Neuronal stem cell (in vitro differentiated cells): ENCODE results near the gene ACAD10.

ENCODE experiments used
- DNase-seq: peaks from one replicate; pipeline ENCODE4 v3.0.0-alpha.2; 2013; ENCODE audit warnings: low spot score
- H2AFZ ChIP-seq: one replicate; pipeline ENCODE4 v1.6.1; 2013; ENCODE audit warnings: mild to moderate bottlenecking, low read length, inconsistent platforms
- H2AK5ac ChIP-seq: 2 replicates; pipeline ENCODE4 v1.6.1; 2013; ENCODE audit warnings: low read depth, mild to moderate bottlenecking, inconsistent platforms, low read length, moderate library complexity, mixed read lengths
- H2BK120ac ChIP-seq: 2 replicates; pipeline ENCODE4 v1.6.1; 2013; ENCODE audit warnings: low read depth, mild to moderate bottlenecking, inconsistent platforms, low read length, moderate library complexity, mixed read lengths
- H2BK12ac ChIP-seq: one replicate; pipeline ENCODE4 v1.6.1; 2013; ENCODE audit warnings: low read length, inconsistent platforms
- H2BK15ac ChIP-seq: 2 replicates; pipeline ENCODE4 v1.6.1; 2013; ENCODE audit warnings: mild to moderate bottlenecking, low read length, inconsistent platforms, mixed read lengths
- H2BK5ac ChIP-seq: one replicate; pipeline ENCODE4 v1.6.1; 2013; ENCODE audit warnings: inconsistent platforms, mild to moderate bottlenecking, low read length, moderate library complexity
- H3K14ac ChIP-seq: one replicate; pipeline ENCODE4 v1.6.1; 2013; ENCODE audit warnings: low read length, inconsistent platforms
- H3K18ac ChIP-seq: 2 replicates; pipeline ENCODE4 v1.6.1; 2013; ENCODE audit warnings: low read length, inconsistent platforms
- H3K23ac ChIP-seq: 2 replicates; pipeline ENCODE4 v1.6.1; 2013; ENCODE audit warnings: low read depth, mild to moderate bottlenecking, mixed read lengths, low read length, inconsistent platforms; ENCODE audit not compliant: poor library complexity
- H3K27ac ChIP-seq: replicated peaks from 3 replicates; pipeline ENCODE4 v1.5.1; 2013; ENCODE audit warnings: low read length, inconsistent platforms
- H3K27me3 ChIP-seq, 3 experiments: 2 replicates each; pipeline ENCODE4 v1.6.1; 2013; ENCODE audit warnings: low read length in 3 of 3, mild to moderate bottlenecking in 2 of 3, inconsistent platforms in 1 of 3, low read depth in 1 of 3, mixed read lengths in 1 of 3, moderate library complexity in 1 of 3; ENCODE audit not compliant: control insufficient read depth in 3 of 3, insufficient read depth in 3 of 3
- H3K36me3 ChIP-seq, 2 donors: replicated peaks in 1 of 2; 2 replicates each; pipeline ENCODE4 v1.6.1; 2013; ENCODE audit warnings: low read length in 2 of 2; ENCODE audit not compliant: control insufficient read depth in 2 of 2, insufficient read depth in 2 of 2
- H3K4ac ChIP-seq: 2 replicates; pipeline ENCODE4 v1.6.1; 2013; ENCODE audit warnings: inconsistent platforms, mild to moderate bottlenecking, low read length, moderate library complexity
- H3K4me1 ChIP-seq, 2 donors: 1 replicate in 1 of 2; 2 replicates in 1 of 2; pipeline ENCODE4 v1.6.1; 2013; ENCODE audit warnings: low read length in 2 of 2, low read depth in 1 of 2; ENCODE audit not compliant: control insufficient read depth in 2 of 2, insufficient read depth in 1 of 2
- H3K4me2 ChIP-seq: one replicate; pipeline ENCODE4 v1.6.1; 2013; ENCODE audit warnings: mild to moderate bottlenecking, low read length, inconsistent platforms; ENCODE audit not compliant: insufficient read depth, poor library complexity, severe bottlenecking
- H3K4me3 ChIP-seq, 2 donors: 2 replicates each; pipeline ENCODE4 v1.5.1; 2013; ENCODE audit warnings: low read length in 2 of 2, mild to moderate bottlenecking in 2 of 2, inconsistent platforms in 1 of 2, moderate library complexity in 1 of 2
- H3K79me1 ChIP-seq: one replicate; pipeline ENCODE4 v1.6.1; 2013; ENCODE audit warnings: low read depth, mild to moderate bottlenecking, inconsistent platforms, low read length, moderate library complexity
- H3K9ac ChIP-seq: one replicate; pipeline ENCODE4 v1.6.1; 2013; ENCODE audit warnings: mild to moderate bottlenecking, low read depth, low read length, inconsistent platforms; ENCODE audit not compliant: poor library complexity
- H3K9me3 ChIP-seq, 2 donors: replicated peaks in 1 of 2; 2 replicates each; pipeline versions ENCODE3 to v1.6.1; 2013; ENCODE audit warnings: low read length in 2 of 2, mild to moderate bottlenecking in 2 of 2, inconsistent platforms in 1 of 2, low read depth in 1 of 2, mixed read lengths in 1 of 2, moderate library complexity in 1 of 2; ENCODE audit not compliant: control insufficient read depth in 2 of 2, insufficient read depth in 1 of 2
- H4K8ac ChIP-seq: one replicate; pipeline ENCODE4 v1.6.1; 2013; ENCODE audit warnings: low read depth, mild to moderate bottlenecking, inconsistent platforms, low read length, moderate library complexity
- H4K91ac ChIP-seq: one replicate; pipeline ENCODE4 v1.6.1; 2013; ENCODE audit warnings: low read length, low read depth, mild to moderate bottlenecking, inconsistent platforms; ENCODE audit not compliant: poor library complexity
- WGBS, 2 donors: extraction: QIAGEN DNeasy Blood & Tissue Kit; methylation state at CpG; one replicate each; pipeline ENCODE4 v1.1.7; 2013; ENCODE audit warnings: missing lambda C conversion rate in 2 of 2, mixed read lengths in 1 of 2; ENCODE audit not compliant: insufficient read length in 2 of 2, insufficient replicate concordance in 1 of 2; ENCODE audit errors: extremely low coverage in 2 of 2; 5-methylcytosine and 5-hydroxymethylcytosine counted together

ACAD10 gene

GRCh38 chr12:111798182-111798581 lies 112.3 kb downstream of the ACAD10 start:
- no peak overlapping the region for H4K8ac ChIP-seq
- no CpG with 5 or more reads among the region's 4 CpGs for WGBS, 2 donors
- H3K18ac ChIP-seq = no peak overlapping the region
- H2AFZ ChIP-seq = no peak overlapping the region
- H3K4me2 ChIP-seq = no peak overlapping the region
- H3K4ac ChIP-seq = no peak overlapping the region
- no peak overlapping the region for H2AK5ac ChIP-seq
- H2BK120ac ChIP-seq = no peak overlapping the region
- H3K36me3 ChIP-seq = peaks cover 26 to 34% of the 10 kb centered on the region in 2 donors
- no peaks in the 10 kb centered on the region for H3K9me3 ChIP-seq
- no peak overlapping the region for H2BK15ac ChIP-seq
- H2BK5ac ChIP-seq = no peak overlapping the region
- H3K23ac ChIP-seq = no peak overlapping the region
- no peaks in the 10 kb centered on the region for H3K79me1 ChIP-seq
- no peak overlapping the region for H3K27ac ChIP-seq
- no peak overlapping the region for H3K14ac ChIP-seq
- H3K4me3 ChIP-seq = no peak overlapping the region
- no peaks in the 10 kb centered on the region for H3K4me1 ChIP-seq
- DNase-seq = no peak
- no peaks in the 10 kb centered on the region for H3K27me3 ChIP-seq
- no peak overlapping the region for H4K91ac ChIP-seq
- no peak overlapping the region for H3K9ac ChIP-seq
- no peak overlapping the region for H2BK12ac ChIP-seq

GRCh38 chr12:111799758-111800157 lies 113.9 kb downstream of the ACAD10 start:
- no peak overlapping the region for H2BK15ac ChIP-seq
- no peak for DNase-seq
- H3K23ac ChIP-seq = no peak overlapping the region
- no peak overlapping the region for H4K91ac ChIP-seq
- no peaks in the 10 kb centered on the region for H3K9me3 ChIP-seq
- H2AK5ac ChIP-seq = no peak overlapping the region
- no peaks in the 10 kb centered on the region for H3K27me3 ChIP-seq
- H3K9ac ChIP-seq = no peak overlapping the region
- peaks cover 26 to 30% of the 10 kb centered on the region in 2 donors for H3K36me3 ChIP-seq
- WGBS, 2 donors = no CpG with 5 or more reads among the region's 9 CpGs
- no peak overlapping the region for H3K4me2 ChIP-seq
- H3K79me1 ChIP-seq = no peaks in the 10 kb centered on the region
- H2BK5ac ChIP-seq = no peak overlapping the region
- no peak overlapping the region for H3K14ac ChIP-seq
- H3K27ac ChIP-seq = no peak overlapping the region
- H2BK12ac ChIP-seq = no peak overlapping the region
- no peak overlapping the region for H4K8ac ChIP-seq
- no peak overlapping the region for H3K18ac ChIP-seq
- H2BK120ac ChIP-seq = no peak overlapping the region
- no peak overlapping the region for H3K4ac ChIP-seq
- no peak overlapping the region for H2AFZ ChIP-seq
- no peaks in the 10 kb centered on the region for H3K4me1 ChIP-seq
- H3K4me3 ChIP-seq = no peak overlapping the region

GRCh38 chr12:111803038-111803626 lies 117.3 kb downstream of the ACAD10 start:
- no peak overlapping the region for H3K4ac ChIP-seq
- H4K91ac ChIP-seq = no peak overlapping the region
- H3K27ac ChIP-seq = no peak overlapping the region
- WGBS, 2 donors = no CpG with 5 or more reads among the region's 6 CpGs
- H2BK15ac ChIP-seq = no peak overlapping the region
- no peak for DNase-seq
- H2AFZ ChIP-seq = no peak overlapping the region
- no peak overlapping the region for H3K4me3 ChIP-seq
- H2BK5ac ChIP-seq = no peak overlapping the region
- H3K18ac ChIP-seq = no peak overlapping the region
- no peaks in the 10 kb centered on the region for H3K27me3 ChIP-seq
- no peak overlapping the region for H3K14ac ChIP-seq
- H2BK120ac ChIP-seq = no peak overlapping the region
- H3K9me3 ChIP-seq = no peaks in the 10 kb centered on the region
- H3K36me3 ChIP-seq = peaks cover 20 to 30% of the 10 kb centered on the region in 2 donors
- no peak overlapping the region for H2BK12ac ChIP-seq
- H3K4me2 ChIP-seq = no peak overlapping the region
- H3K9ac ChIP-seq = no peak overlapping the region
- H4K8ac ChIP-seq = no peak overlapping the region
- H3K23ac ChIP-seq = no peak overlapping the region
- H2AK5ac ChIP-seq = no peak overlapping the region
- peaks cover 1% of the 10 kb centered on the region for H3K79me1 ChIP-seq
- no peaks in the 10 kb centered on the region for H3K4me1 ChIP-seq

GRCh38 chr12:111803851-111804250 lies 118.0 kb downstream of the ACAD10 start:
- H2AFZ ChIP-seq = no peak overlapping the region
- H2BK120ac ChIP-seq = no peak overlapping the region
- no peak overlapping the region for H2BK12ac ChIP-seq
- no peak overlapping the region for H3K4me3 ChIP-seq
- whole genome bisulfite sequencing, 2 donors = no CpG with 5 or more reads among the region's 8 CpGs
- no peak overlapping the region for H3K9ac ChIP-seq
- H3K27ac ChIP-seq = no peak overlapping the region
- H3K23ac ChIP-seq = no peak overlapping the region
- H2BK5ac ChIP-seq = no peak overlapping the region
- H3K4me2 ChIP-seq = no peak overlapping the region
- H3K27me3 ChIP-seq = no peaks in the 10 kb centered on the region
- H3K14ac ChIP-seq = no peak overlapping the region
- DNase-seq = no peak
- H3K18ac ChIP-seq = no peak overlapping the region
- H3K36me3 ChIP-seq = peaks cover 16 to 29% of the 10 kb centered on the region in 2 donors
- H4K8ac ChIP-seq = no peak overlapping the region
- H3K79me1 ChIP-seq = peaks cover 1% of the 10 kb centered on the region
- no peak overlapping the region for H4K91ac ChIP-seq
- H2BK15ac ChIP-seq = no peak overlapping the region
- H3K9me3 ChIP-seq = no peaks in the 10 kb centered on the region
- no peak overlapping the region for H3K4ac ChIP-seq
- no peak overlapping the region for H2AK5ac ChIP-seq
- H3K4me1 ChIP-seq = no peaks in the 10 kb centered on the region
